ENCODE results near the gene IDH3A.
A peak's percentile ranks its signal among the peaks of the same experiment; 100 is the strongest.

IDH3A gene

DNA sequence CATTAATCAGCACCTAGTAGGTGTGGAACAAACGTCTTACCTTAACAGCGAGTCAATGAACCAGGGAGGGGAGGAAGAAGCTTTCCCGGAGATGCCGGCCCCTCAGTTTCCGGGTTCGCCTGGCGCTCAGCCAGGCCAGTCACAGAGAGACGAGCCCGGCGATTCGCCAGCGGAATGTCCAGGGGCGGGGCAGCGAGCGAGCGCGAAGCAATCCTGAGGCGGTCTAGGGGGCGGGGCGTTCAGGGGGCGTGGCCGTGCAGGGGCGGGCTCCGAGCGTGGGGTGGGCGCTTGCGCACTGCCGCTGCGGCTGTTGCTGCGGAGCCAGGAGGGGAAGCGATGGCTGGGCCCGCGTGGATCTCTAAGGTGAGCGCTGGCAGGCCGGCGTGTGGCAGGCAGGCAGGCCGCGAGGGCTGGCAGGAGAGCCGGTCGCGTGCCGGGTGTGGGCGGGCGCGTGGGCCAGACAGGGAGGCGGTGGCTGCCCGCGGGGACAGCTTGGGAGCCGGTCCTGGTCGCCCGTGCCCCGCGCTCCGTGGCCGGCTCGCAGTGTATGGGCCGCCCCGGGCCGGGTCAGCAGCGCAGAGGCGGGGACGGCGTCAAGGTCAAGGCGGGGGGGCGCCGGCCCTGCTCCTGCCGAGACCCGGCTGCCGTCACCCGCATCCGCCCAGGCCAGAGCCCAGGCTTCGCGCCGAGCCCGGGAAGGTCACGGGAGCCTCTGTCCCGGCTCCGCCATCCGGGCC is at the start of gene IDH3A:
Gene IDH3A (plus strand): TSS at position 295 of the 737 bp plus-strand sequence. CDS start 42 bp downstream, at position 337.
- DNase-seq, result peak; percentile 89

GRCh38 chr15:78100886-78101285 is 48.3 kb upstream of the IDH3A start:
- DNase-seq, result no peak

DNA sequence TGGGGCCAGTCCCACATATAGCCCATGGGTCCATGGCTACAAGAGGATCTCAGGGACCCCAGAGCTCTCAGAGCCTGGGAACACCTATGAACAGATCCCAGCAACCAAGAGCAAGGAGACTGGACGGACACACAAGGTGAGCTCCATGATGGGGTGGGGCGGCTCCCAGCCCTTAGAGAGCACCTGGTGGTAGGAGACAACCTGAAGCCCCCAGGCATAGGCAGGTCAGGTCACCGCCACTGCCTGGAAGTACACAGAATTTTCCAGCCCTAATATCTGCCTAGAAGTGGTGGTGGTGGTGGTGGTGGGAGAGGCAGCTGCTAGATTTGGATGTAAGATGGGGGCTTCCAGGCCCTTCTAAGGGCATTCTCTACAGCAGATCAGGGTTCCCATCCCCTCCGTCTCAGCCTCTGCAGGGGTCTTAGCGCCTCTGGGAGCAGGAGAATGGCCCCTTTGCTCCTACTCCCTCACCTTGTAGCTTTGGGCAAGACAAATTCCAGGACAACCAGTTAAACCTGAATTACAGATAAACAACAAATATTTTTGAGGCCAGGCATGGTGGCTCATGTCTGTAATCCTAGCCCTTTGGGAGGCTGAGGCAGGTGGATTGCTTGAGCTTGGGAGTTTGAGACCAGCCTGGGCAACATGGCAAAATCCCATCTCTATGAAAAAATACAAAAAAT is 47.6 kb upstream of the IDH3A start:
- DNase-seq, result no peak

GRCh38 chr15:78102211-78102610 is 47.0 kb upstream of the IDH3A start:
- no peak for DNase-seq

DNA sequence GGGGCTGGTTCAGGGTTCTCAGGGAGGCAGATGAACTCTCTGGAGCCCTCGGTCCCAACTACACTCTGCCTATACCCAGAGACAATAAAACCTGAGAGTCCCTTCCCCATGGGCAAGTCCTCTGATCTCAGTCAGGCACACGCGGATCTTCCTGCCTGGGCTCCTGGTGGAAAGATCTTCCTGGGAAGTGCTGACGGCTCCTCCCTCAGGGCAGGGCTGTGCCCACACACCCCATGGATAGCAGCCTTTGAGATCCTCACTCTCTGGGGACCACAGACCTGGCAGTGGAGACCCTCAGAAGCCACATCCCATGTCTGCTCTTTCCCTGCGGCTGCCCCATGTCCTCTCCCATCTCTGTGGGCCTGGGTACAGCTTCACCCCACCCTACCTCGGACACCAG is 46.4 kb upstream of the IDH3A start:
- DNase-seq, result no peak

GRCh38 chr15:78103406-78104118 is 45.6 kb upstream of the IDH3A start:
- DNase-seq, result no peak

DNA sequence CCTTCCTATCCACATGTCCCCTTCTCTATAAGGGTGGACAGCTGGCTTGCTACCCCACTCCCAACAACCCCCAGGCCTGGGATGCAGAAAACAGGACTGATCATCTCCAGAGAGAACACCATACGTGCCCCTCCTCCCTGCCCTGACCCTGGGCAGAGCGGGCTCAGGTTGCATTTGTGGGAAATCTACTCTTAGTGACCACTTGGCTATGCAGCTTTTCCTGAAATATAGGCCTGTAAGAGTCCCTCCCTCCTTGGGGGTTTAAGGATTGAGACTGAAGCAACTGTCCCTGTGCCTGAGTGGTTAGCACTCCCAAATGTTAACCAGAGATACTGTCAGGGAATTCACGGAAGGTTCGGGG is 45.1 kb upstream of the IDH3A start:
- DNase-seq, result no peak

GRCh38 chr15:78104566-78105475 is 44.3 kb upstream of the IDH3A start:
- no peak for DNase-seq

- no peak for DNase-seq
Observed at GRCh38 chr15:78105476-78106241, 43.5 kb upstream of the IDH3A start.

DNA sequence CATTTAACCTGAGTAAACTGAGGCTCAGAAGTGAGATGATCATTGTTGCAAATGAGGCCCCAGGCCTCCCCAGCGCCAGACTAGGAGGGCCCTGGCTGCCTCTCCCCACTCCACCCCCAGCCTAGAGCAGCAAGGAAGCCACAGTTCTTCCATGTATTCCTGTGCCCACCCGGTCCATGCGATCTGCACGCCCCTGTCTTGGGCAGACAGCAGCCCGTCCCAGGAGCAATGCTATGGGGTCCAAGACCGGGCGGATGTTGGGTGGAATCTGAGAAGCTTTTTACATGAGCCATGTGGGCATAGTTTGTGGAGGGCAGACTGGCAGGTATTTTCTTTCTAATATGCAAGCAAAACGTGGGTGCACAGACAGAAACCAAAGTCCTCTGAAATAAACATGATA is 41.7 kb upstream of the IDH3A start:
- no peak for DNase-seq

GRCh38 chr15:78108300-78109084 is 40.7 kb upstream of the IDH3A start:
- peak; percentile 78 for DNase-seq

DNA sequence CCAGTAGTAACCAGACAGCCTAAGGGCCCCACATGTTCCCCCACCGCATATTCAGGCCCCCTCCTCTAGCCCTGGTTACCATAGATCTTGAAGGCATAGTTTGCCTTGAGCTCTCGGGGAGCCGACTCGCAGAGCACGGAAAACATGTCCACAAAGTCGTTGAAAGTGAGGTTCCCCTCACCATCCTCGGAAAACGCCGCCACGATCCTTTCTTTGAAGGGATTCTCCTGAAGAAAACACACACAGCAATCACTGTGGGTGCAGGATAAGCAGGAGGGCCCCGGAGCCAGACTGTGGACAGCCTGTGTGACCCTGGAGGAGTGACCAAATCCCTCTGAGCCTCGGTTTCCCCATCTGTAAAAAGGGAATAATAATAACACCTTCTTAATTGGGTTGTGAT is 40.0 kb upstream of the IDH3A start:
- no peak for DNase-seq

- no peak for DNase-seq
Observed at GRCh38 chr15:78110096-78110495, 39.1 kb upstream of the IDH3A start.

GRCh38 chr15:78110916-78111475 is 38.2 kb upstream of the IDH3A start:
- DNase-seq, result no peak

- DNase-seq, result no peak
Observed at GRCh38 chr15:78111788-78112187, 37.4 kb upstream of the IDH3A start.

DNA sequence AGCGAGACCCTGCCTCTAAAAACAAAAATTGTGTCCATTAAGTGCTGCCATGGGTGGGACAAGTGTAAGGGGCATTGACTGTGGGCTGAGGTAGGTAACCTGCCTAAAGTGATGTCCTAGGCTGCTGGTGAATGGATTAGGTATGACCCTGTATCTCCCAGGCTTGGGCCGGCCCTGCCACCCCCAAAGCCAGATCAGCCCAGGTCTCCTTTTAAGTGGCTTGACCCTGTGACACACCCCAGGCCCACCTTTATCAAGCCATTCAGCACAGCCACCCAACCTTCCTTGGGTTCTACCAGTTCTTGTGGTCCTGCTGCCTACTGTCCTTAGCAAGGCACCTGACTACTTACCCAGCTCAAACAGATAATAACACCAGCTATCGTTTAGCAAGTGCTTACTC is 36.6 kb upstream of the IDH3A start:
- no peak for DNase-seq

GRCh38 chr15:78120523-78120922 is 28.6 kb upstream of the IDH3A start:
- no peak for DNase-seq

DNA sequence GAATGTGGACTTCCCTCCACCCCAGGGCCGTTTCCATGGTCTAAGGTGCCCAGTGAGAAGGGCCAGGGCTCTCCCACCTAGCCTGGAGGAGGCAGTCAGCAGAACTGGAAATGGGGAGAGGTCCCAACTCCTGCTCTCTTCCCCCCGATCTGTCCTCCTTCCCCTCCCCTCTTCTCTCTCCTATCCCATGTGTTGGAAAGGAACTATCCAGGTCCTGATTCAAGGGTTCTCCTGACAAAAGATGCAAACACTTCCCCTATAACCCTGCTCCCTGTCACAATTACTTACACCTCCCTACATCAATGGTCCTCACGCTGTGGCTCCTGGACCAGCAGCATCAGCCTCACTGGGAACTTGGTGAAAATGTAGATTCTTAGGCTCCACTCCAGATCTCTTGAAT is 23.9 kb upstream of the IDH3A start:
- no peak for DNase-seq

GRCh38 chr15:78127882-78128281 is 21.3 kb upstream of the IDH3A start:
- no peak for DNase-seq

DNA sequence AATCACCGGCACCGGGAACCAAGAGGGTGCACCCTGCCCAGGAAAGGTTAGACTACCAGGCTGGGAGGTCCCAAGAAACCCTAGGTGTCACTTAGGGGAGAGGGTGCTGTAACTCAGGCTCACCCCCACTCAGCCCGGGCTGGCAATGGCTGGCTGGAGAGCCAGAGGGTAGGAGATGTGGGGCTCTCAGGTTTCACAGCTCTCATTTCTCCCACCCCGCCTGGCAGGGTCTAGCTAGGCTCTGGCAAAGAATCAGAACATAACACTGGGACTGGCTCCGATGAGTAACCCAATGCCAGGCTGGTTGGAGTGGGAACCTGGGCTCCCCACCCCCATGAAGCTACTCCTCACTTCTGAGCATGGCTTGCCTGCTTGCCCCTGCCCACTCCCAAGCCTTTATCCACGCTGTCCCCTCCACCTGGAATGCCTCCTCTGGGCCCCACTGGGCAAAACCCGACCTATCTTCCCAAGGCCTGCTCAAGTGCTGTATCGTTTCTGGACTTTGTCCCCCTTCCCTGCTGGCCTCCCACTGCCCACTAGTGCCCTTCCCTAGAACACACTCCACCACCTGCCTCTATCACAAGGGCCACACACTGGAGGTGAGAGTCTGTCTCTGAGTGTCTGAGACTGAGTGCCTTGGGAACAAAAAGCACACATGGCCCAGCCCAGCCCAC is 19.9 kb upstream of the IDH3A start:
- DNase-seq, result no peak

All from amniotic stem cell (primary cell).